SK-N-SH treated with all-trans-retinoic acid at 6 μM for 48 hours (cell line): Measurements from ENCODE around the gene C20orf204.

Experiments used
- ATAC-seq: fragments of 200-7000 bp; cut with Tn5 transposase; 3 replicates; pipeline ENCODE4 v1.9.1; 2020; ENCODE audit warnings: mild to moderate bottlenecking, moderate library complexity
- ARNTL ChIP-seq: fragments of 450-650 bp; formaldehyde crosslinking; IDR thresholded peaks from 2 replicates; pipeline ENCODE4 v1.5.0; 2020; ENCODE audit warnings: low read depth, mild to moderate bottlenecking, moderate library complexity, borderline replicate concordance
- BACH2 ChIP-seq: fragments of 250-450 bp; sonication (Bioruptor Pico); IDR thresholded peaks from 2 replicates; pipeline ENCODE4 v1.9.0; 2021; ENCODE audit warnings: mild to moderate bottlenecking, borderline replicate concordance
- CREB5 ChIP-seq: fragments of 250-450 bp; sonication (Bioruptor Pico); IDR thresholded peaks from 2 replicates; pipeline ENCODE4 v1.5.1; 2020; ENCODE audit warnings: low read depth, mild to moderate bottlenecking, moderate library complexity
- CSDC2 ChIP-seq: fragments of 250-450 bp; sonication (Bioruptor Pico); IDR thresholded peaks from 2 replicates; pipeline ENCODE4 v1.5.0; 2020; ENCODE audit warnings: mild to moderate bottlenecking, moderate library complexity
- CSRNP3 ChIP-seq: fragments of 250-450 bp; sonication (Bioruptor Pico); IDR thresholded peaks from 2 replicates; pipeline ENCODE4 v1.5.1; 2021; ENCODE audit warnings: mild to moderate bottlenecking, moderate library complexity
- ESRRG ChIP-seq: fragments of 250-450 bp; sonication (Bioruptor Pico); IDR thresholded peaks from 2 replicates; pipeline ENCODE4 v1.6.1; 2021; ENCODE audit warnings: mild to moderate bottlenecking
- GLIS3 ChIP-seq: fragments of 250-450 bp; sonication (Bioruptor Pico); IDR thresholded peaks from 2 replicates; pipeline ENCODE4 v1.5.0; 2020; ENCODE audit warnings: mild to moderate bottlenecking, moderate library complexity
- ISL1 ChIP-seq: fragments of 250-450 bp; sonication (Bioruptor Pico); IDR thresholded peaks from 2 replicates; pipeline ENCODE4 v2.1.2; 2022; ENCODE audit warnings: mild to moderate bottlenecking, moderate library complexity
- OSR1 ChIP-seq: fragments of 250-450 bp; sonication (Bioruptor Pico); IDR thresholded peaks from 2 replicates; pipeline ENCODE4 v1.8.0; 2022; ENCODE audit warnings: moderate library complexity, mild to moderate bottlenecking, inconsistent platforms
- PATZ1 ChIP-seq: fragments of 250-450 bp; sonication (Bioruptor Pico); IDR thresholded peaks from 2 replicates; pipeline ENCODE4 v1.8.0; 2020; ENCODE audit warnings: mild to moderate bottlenecking, moderate library complexity, borderline replicate concordance
- PPARA ChIP-seq: fragments of 250-450 bp; sonication (Bioruptor Pico); IDR thresholded peaks from 2 replicates; pipeline ENCODE4 v1.5.0; 2020; ENCODE audit warnings: mild to moderate bottlenecking, borderline replicate concordance
- SNAI2 ChIP-seq: fragments of 250-450 bp; sonication (Bioruptor Pico); IDR thresholded peaks from 2 replicates; pipeline ENCODE4 v1.5.0; 2020; ENCODE audit warnings: mild to moderate bottlenecking, moderate library complexity
- TCF4 ChIP-seq: fragments of 250-450 bp; sonication (Bioruptor Pico); IDR thresholded peaks from 2 replicates; pipeline ENCODE4 v1.8.0; 2021; ENCODE audit warnings: mild to moderate bottlenecking, moderate library complexity, borderline replicate concordance
- TOX ChIP-seq: fragments of 250-450 bp; sonication (Bioruptor Pico); IDR thresholded peaks from 2 replicates; pipeline ENCODE4 v1.8.0; 2021; ENCODE audit warnings: mild to moderate bottlenecking, moderate library complexity, borderline replicate concordance
- TSHZ2 ChIP-seq: fragments of 250-450 bp; sonication (Bioruptor Pico); IDR thresholded peaks from 2 replicates; pipeline ENCODE4 v1.5.0; 2020; ENCODE audit warnings: mild to moderate bottlenecking, moderate library complexity
- ZC3H10 ChIP-seq: fragments of 250-450 bp; sonication (Bioruptor Pico); IDR thresholded peaks from 2 replicates; pipeline ENCODE4 v1.5.1; 2021; ENCODE audit warnings: mild to moderate bottlenecking, moderate library complexity
- ZFP3 ChIP-seq: fragments of 250-450 bp; sonication (Bioruptor Pico); IDR thresholded peaks from 2 replicates; pipeline ENCODE4 v1.5.0; 2020; ENCODE audit warnings: mild to moderate bottlenecking, moderate library complexity
- ZFP30 ChIP-seq: fragments of 450-650 bp; formaldehyde crosslinking; IDR thresholded peaks from 2 replicates; pipeline ENCODE4 v1.5.0; 2022; ENCODE audit warnings: mild to moderate bottlenecking, moderate library complexity
- ZNF565 ChIP-seq: fragments of 450-650 bp; formaldehyde crosslinking; conservative IDR thresholded peaks from 2 replicates; pipeline ENCODE4 v1.5.0; 2020; ENCODE audit warnings: low read depth, mild to moderate bottlenecking, moderate library complexity
- ZNF70 ChIP-seq: fragments of 450-650 bp; formaldehyde crosslinking; IDR thresholded peaks from 2 replicates; pipeline ENCODE4 v1.5.0; 2020; ENCODE audit warnings: mild to moderate bottlenecking, moderate library complexity
- ZNF8 ChIP-seq: fragments of 450-650 bp; formaldehyde crosslinking; IDR thresholded peaks from 2 replicates; pipeline ENCODE4 v1.5.0; 2020; ENCODE audit warnings: mild to moderate bottlenecking, moderate library complexity

Gene C20orf204

GRCh38 chr20:64049060-64049877, 13.3 kb downstream of the C20orf204 start, which contains the start of gene SOX18 (continued):
- TF ChIP-seq ESRRG (no peak), PATZ1 (CRISPR knock-in tag) (no peak), OSR1 (CRISPR knock-in tag) (no peak)
- TF ChIP-seq, all 23 proteins: peak for 0

GRCh38 chr20:64049878-64050260, 13.9 kb downstream of the C20orf204 start:
- TF ChIP-seq ZNF8 (CRISPR knock-in tag) (no peak), PPARA (CRISPR knock-in tag) (no peak), GLIS3 (no peak), TOX (CRISPR knock-in tag) (no peak), PATZ1 (CRISPR knock-in tag) (no peak), TCF4 (CRISPR knock-in tag) (no peak), BACH2 (CRISPR knock-in tag) (no peak), CREB5 (CRISPR knock-in tag) (no peak), ZFP30 (CRISPR knock-in tag) (no peak), ESRRG (no peak), ZNF565 (CRISPR knock-in tag) (no peak)
- no peak for ATAC-seq

GRCh38 chr20:64050261-64051032, 14.5 kb downstream of the C20orf204 start:
- no peak for ATAC-seq
- TF ChIP-seq PPARA (CRISPR knock-in tag): no peak
- no peak for TF ChIP-seq ESRRG
- no peak for TF ChIP-seq ZNF565 (CRISPR knock-in tag)
- no peak for TF ChIP-seq ZFP30 (CRISPR knock-in tag)
- no peak for TF ChIP-seq ZNF70 (CRISPR knock-in tag)
- TF ChIP-seq BACH2 (CRISPR knock-in tag): no peak
- no peak for TF ChIP-seq ZFP3
- no peak for TF ChIP-seq TCF4 (CRISPR knock-in tag)
- TF ChIP-seq TSHZ2 (CRISPR knock-in tag): no peak
- no peak for TF ChIP-seq ISL1 (CRISPR knock-in tag)
- TF ChIP-seq CSRNP3 (CRISPR knock-in tag): no peak
- TF ChIP-seq CREB5 (CRISPR knock-in tag): no peak
- no peak for TF ChIP-seq ZC3H10 (CRISPR knock-in tag)
- TF ChIP-seq SNAI2: no peak
- TF ChIP-seq ARNTL (CRISPR knock-in tag): no peak
- TF ChIP-seq OSR1 (CRISPR knock-in tag): no peak
- no peak for TF ChIP-seq TOX (CRISPR knock-in tag)
- TF ChIP-seq PATZ1 (CRISPR knock-in tag): no peak
- TF ChIP-seq CSDC2 (CRISPR knock-in tag): no peak
- no peak for TF ChIP-seq ZNF8 (CRISPR knock-in tag)
- TF ChIP-seq, all 23 proteins: peak for 0
